ENCODE results near the gene DMWD.

The DMWD gene

DNA sequence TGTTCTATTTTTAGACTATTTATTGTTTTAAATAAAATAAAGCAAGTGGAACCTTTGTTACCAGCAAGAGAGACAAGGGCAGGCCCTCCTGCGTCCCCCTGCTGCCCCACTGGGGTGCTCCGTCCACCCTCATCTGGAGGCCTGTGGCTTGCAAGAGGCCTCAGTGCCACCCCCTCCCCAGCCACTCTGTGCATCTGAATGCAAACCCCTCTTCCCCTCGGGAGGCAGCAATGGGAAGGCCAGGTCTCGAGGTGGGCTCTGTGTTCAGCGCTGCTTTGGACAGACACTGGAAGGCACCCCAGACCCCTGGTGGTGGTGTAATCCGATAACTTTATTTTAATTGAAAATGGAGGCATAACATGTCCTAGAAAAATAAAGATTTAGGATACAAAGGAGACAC lies 28.2 kb downstream of the DMWD start:
- no peak for DNase-seq (ENCODE audit: extremely low read depth, low read depth)
- TF ChIP-seq, protein P1, sequence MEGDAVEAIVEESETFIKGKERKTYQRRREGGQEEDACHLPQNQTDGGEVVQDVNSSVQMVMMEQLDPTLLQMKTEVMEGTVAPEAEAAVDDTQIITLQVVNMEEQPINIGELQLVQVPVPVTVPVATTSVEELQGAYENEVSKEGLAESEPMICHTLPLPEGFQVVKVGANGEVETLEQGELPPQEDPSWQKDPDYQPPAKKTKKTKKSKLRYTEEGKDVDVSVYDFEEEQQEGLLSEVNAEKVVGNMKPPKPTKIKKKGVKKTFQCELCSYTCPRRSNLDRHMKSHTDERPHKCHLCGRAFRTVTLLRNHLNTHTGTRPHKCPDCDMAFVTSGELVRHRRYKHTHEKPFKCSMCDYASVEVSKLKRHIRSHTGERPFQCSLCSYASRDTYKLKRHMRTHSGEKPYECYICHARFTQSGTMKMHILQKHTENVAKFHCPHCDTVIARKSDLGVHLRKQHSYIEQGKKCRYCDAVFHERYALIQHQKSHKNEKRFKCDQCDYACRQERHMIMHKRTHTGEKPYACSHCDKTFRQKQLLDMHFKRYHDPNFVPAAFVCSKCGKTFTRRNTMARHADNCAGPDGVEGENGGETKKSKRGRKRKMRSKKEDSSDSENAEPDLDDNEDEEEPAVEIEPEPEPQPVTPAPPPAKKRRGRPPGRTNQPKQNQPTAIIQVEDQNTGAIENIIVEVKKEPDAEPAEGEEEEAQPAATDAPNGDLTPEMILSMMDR (IDR thresholded peaks at IDR 0.05; ENCODE audit: low read depth, low read length), result no peak

- DNase-seq (ENCODE audit: extremely low read depth, low read depth), result no peak
- TF ChIP-seq, protein P1 (IDR thresholded peaks at IDR 0.05; ENCODE audit: low read depth, low read length), result no peak
Measured at GRCh38 chr19:45763691-45764294, 28.9 kb downstream of the DMWD start.

- TF ChIP-seq, protein P1 (IDR thresholded peaks at IDR 0.05; ENCODE audit: low read depth, low read length), result no peak
- DNase-seq (ENCODE audit: extremely low read depth, low read depth), result no peak
Measured at GRCh38 chr19:45762870-45763631, 29.6 kb downstream of the DMWD start.

DNA sequence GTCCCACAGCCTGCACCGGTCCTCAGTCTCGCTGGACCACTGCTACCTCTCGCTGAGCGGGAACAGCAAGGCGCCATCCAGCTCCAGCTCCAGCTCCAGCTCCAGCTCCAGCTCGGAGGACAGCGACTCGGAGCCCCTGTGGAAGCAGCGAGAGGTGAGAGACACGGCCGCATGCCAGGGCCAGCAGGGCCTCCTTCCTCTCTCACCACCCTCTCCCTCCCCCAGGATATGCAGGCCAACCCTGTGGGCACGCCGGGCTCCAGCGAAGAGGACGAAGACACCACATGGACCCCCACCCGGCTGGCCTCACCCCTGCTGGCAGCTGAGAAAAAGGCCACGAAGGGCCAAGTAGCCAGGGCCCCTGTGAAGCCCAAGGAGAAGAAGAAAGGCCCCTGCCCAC lies 30.9 kb downstream of the DMWD start:
- TF ChIP-seq, protein P1 (IDR thresholded peaks at IDR 0.05; ENCODE audit: low read depth, low read length), result no peak
- DNase-seq (ENCODE audit: extremely low read depth, low read depth), result no peak

GRCh38 chr19:45758921-45759320 lies 33.7 kb downstream of the DMWD start:
- TF ChIP-seq, protein P1 (IDR thresholded peaks at IDR 0.05; ENCODE audit: low read depth, low read length), result no peak
- DNase-seq (ENCODE audit: extremely low read depth, low read depth), result no peak

DNA sequence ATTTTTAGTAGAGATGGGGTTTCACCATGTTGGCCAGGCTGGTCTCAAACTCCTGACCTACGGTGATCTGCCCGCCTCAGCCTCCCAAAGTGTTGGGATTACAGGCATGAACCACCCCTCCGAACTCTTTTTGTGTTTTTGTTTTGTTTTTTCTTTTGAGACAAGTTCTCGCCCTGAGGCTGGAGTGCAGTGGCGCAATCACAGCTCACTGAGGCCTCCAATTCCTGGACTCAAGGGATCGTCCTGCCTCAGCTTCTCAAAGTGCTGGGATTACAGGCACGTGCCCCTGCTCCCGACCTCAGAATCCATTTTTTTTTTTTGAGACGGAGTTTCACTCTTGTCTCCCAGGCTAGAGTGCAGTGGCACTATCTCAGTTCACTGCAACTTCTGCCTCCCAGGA lies 35.0 kb downstream of the DMWD start:
- no peak for DNase-seq (ENCODE audit: extremely low read depth, low read depth)
- TF ChIP-seq, protein P1 (IDR thresholded peaks at IDR 0.05; ENCODE audit: low read depth, low read length), result no peak

DNA sequence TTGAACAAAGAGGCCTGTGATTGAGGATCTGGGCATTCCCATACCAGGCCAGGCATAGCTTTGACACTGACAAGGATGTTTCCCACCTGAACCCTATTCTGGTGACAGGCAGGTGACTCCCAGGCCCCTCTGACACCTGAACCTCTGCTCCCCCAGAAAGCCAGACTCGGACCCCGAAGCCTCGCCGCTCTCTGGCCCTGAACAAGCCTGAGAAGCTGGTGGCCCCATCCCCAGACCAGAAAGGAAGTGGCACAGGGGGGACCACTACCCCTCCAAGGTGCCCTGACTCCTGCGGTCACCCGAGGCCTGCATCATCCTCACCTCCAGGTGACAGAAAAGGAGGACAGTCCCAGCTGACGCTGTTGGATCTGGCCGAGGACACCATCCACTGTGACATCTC lies 38.3 kb downstream of the DMWD start:
- no peak for DNase-seq (ENCODE audit: extremely low read depth, low read depth)
- TF ChIP-seq, protein P1 (IDR thresholded peaks at IDR 0.05; ENCODE audit: low read depth, low read length), result no peak

Measured in AG09319 (cell line).